ENCODE data around the gene RETSAT.
"Not testable (repeated sequence)": the region's sequence is repeated elsewhere in the genome, so short reads cannot be mapped to it uniquely, and the experiment has no call there.

Gene RETSAT

DNA sequence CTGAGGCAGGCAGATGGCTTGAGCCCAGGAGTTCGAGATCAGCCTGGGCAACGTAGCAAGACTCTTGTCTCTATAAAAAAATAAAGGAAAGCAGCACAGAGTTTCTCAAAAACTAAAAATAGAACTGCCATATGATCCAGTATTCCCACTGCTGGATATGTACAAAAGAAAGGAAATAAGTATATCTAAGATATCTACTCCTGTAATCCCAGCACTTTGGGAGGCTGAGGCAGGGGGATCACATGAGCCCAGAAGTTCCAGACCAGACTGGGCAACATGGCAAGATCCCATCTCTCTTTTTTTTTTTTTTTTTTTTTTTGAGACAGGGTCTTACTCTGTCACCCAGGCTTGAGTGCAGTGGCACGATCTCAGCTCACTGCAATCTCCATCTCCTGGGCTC lies 24.6 kb downstream of the RETSAT start:
- not testable (repeated sequence) for DNase-seq

DNA sequence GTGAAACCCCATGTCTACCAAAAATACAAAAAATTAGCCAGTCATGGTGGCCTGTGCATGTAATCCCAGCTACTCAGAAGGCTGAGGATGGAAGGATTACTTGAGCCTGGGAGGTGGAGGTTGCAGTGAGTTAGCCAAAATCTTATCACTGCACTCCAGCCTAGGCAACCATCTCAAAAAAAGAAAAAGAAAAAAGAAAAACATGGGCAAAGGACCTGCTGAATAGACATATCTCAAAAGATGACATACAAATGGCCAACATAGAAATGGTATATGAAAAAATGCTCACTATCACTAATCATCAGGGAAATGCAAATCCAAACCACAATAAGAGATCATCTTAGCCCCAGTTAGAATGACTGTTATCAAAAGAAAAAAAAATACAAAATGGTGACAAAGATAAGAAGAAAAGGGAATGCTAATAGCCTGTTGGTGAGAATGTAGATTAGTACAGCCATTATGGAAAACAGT lies 25.1 kb downstream of the RETSAT start:
- DNase-seq = no peak

DNA sequence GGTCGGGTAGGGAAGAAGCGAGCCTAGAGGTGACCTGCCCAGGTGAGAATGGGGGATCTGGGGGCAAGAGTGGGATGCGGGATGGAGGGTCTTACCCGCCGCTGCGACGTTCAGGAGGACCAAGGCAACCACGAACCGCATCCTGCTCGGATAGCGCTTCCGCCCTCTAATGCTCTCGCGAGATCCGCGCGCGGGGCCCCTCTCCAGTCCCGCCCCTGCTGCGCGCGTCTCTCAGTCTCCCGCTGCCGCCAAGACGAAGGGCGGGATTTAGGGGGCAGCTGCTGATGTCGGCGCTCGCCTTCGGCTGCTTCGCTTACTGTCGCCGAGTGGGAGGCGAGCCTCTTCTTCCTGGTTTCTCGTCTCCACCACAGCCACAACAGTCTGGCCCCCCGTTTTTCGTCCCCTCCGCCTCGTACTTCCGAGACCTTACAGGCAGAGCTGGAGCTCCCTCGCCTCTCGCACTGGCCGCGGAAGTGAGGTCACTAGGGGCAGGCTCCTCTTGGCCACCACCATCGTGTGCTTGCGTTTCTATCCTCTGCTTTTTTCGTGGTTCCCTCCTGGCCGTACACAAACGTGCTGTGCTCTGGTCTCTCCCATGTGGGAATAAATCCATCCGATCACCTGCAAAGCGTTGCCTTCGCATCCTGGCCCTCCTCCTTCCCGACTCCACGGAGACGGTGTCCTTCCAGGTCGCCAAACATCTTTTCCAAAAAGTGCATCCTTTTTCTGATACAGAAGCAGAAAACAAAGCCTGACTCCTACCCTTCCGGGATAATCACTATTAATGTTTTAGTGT lies 26.3 kb downstream of the RETSAT start, which contains the start of gene TGOLN2:
Gene TGOLN2, minus strand, starts transcription at position 168 of the 796 bp plus-strand sequence. Its CDS starts 27 bp downstream, at position 141.
- peak; percentile 93 for DNase-seq

DNA sequence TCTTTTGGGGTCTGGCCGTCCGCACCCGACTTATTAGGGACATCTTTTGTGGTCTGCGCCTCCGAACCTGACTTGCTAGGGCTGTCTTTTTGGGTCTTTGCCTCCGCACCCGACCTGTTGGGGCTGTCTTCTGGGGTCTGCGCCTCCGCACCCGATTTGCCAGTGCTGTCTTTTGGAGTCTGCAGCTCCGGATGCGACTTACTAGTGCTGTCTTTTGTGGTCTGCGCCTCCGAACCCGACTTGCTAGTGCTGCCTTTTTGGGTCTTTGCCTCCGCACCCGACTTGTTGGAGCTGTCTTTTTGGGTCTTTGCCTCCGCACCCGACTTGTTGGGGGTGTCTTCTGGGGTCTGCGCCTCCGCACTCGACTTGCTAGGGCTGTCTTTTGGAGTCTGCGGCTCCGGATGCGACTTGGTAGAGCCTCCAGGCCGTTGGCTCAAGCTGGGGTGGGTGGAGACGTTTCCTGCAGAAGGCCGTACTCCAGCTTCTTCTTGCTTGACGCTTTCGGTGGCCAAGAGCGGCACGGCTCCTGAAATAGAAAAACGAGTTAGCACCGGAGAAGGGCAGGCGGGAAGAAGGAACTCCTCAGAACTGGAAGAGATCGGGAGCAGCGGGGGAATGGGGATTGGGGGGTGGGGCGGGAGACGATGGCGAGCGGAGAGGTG lies 27.0 kb downstream of the RETSAT start:
- peak; percentile 61 for DNase-seq

DNA sequence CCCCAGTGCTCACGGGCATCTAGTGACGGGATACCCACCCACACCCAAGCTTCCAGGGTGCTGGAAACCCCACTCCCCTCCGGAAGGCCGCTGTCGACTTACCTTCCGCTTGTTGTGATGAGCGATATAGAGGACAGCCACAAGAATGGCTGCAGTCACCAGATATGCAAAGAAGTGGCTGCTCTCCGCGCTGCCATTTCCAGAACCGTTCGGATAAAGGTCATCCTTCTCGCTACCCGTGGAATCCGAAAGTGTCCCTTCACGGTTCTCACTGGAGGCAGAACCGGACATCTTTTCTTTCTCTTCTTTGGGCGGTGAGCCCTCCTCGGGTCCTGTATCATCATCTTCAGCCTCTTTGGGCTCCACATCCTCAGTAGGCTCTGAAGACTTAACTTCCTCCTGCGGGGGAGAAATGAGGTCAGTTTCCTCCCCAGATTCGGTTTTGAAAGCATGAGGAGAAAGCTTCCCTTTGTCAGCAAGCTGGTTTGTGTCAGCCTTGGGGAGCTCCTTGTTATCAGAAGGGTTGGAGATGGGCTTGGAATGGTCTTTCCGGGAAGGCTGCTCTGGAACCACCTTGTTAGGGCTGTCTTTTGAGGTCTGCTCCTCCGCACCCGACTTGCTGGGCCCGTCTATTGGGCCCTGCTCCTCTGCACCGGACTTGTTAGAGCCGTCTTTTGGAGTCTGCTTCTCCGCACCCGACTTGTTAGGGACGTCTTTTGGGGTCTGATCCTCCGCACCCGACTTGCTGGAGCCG lies 27.7 kb downstream of the RETSAT start:
- peak; percentile 62 for DNase-seq

DNA sequence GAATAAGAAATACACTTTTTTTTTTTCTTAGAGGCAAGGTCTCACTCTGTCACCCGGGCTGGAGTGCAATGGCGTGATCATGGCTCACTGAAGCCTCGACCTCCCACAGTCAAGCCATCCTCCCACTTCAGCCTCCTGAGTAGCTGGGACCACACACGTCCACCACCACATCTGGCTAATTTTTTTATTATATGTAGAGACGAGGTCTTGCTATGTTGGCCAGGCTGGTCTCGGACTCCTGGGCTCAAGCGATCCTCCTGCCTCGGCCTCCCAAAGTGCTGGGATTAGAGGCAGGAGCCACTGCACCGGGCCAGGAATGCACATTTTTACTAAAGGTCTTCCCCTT lies 28.9 kb downstream of the RETSAT start:
- no peak for DNase-seq

DNA sequence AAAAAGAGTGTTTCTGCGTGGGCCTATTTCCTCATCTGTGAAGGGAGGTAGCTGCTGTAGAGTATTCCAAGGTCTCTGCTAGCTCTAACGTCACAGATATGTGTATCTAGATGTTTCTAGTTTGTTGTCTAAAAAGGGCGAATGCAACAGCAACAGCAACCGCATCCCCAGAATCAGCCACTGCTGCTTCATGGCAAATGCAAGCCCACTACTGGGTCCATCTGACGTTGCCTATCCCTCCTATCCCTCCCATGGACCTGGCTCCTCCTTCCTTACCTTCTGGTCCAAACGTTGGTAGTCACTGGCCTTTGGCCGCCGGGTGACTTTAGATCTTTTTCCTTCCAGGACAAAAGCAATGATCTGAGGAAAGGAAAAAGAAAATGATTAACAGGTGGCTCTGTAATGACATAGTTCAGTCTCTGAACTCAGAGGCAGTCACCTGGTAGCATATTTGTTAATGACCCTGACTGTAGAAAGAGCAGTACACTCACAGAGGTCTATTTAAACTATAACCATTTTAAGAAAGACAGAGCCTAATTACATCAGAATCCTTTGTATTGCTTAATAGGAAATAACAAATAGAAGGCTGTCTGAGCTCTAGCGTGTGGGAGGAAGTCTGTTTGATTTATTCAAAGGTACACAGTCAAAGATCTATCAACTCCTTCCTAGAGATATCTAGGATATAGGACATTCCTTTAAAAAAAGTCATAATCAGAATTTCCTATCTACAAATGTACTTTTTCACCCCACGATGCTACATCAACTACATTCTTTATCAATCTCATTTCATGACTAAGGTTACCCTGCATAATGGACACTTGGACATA lies 29.5 kb downstream of the RETSAT start:
- DNase-seq = no peak

DNA sequence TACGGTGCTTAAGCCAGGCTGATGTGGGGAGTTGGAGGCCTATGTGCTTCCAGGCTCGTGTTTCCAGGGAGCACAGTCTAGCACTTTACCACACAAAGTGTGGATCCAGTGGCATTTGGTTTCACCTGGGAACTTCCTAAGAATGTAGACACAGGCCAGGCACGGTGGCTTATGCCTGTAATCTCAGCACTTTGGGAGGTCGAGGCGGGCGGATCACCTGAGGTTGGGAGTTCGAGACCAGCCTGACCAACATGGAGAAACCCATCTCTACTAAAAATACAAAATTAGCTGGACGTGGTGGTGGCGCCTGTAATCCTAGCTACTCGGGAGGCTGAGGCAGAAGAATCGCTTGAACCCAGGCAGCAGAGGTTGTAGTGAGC lies 30.4 kb downstream of the RETSAT start:
- not testable (repeated sequence) for DNase-seq

DNA sequence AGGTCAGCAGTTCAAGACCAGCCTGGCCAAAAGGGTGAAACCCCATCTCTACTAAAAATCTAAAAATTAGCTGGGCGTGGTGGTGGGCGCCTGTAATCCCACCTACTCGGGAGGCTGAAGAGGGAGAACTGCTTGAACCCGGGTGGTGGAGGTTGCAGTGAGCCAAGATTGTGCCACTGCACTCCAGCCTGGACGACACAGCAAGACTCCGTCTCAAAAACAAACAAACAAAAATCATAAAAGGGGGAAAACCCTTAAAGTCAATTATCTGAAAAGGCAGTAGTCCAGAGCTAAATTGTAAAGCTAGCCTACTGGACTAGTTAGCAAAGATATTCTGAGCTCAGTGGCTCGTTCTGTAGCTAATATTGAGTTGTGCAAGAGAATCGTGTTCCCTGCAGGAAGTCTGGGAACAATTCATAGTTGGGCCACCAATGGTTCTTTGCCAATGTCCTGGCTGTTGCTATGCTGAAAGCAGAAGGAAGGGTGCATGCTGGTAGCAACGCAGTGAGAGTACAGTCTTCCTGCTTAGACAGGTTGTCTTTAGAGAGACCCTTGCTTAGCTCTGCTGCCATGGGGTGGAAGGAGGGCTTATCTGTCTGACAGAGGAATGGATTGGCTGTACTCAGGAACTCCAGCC lies 30.9 kb downstream of the RETSAT start:
- no peak for DNase-seq

DNA sequence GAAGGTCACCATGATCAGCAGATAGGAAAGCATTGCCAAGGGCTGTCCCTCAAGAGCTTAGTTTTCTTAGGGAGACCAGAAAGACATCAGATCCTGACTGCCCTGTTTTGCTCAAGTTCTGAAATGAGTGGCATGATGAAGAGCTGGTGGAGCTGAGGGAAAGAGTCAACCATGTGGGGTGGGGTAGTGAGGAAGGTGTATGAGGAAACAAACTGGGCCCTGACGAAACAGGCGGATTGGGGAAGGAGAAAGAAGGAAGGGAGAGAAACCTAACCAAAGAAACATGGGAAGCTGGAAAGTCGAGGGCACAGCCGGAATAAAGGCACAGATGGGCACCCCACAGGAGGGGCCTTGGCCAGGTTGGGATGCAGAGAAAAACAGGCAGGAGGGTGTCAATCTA lies 34.5 kb downstream of the RETSAT start:
- DNase-seq = no peak

DNA sequence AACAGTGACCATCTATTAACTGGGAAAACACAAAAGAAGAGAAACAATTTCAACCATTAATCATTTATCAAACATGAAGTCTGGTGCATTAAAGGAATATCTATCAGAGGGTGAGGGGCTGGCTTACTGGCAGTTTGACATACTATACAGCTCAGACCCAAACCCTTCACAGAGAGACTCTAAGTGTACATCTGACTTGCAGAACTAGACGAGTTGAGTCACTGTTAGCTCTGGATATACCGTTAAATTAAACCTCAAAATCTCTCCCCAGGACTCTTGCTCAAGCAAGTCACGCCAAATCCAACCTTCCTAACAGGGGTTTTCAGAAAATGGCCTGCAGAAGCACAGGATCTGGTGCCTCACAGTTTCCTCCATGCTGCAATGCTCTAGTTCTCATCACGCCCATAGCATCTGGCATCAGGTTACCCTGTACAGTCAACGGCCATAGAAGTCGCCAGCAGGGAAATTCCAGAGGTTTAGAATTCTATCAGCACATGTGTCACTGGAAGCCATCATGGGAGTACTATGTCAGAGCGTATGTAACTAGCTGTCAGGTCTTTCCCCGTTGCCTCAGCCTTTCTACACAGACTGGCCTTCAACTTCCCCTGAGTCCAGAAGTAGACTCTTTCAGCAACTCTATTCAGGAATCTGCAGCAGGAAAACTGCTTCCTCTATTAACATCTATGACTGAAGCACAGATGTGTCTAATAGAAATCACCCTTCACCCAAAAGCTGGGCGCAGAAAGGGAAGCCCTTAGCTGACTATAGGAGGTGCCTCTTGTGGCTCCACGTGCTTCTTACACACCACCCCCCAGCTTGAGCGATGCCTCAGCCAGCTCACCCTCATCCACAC lies 35.9 kb downstream of the RETSAT start:
- no peak for DNase-seq

DNA sequence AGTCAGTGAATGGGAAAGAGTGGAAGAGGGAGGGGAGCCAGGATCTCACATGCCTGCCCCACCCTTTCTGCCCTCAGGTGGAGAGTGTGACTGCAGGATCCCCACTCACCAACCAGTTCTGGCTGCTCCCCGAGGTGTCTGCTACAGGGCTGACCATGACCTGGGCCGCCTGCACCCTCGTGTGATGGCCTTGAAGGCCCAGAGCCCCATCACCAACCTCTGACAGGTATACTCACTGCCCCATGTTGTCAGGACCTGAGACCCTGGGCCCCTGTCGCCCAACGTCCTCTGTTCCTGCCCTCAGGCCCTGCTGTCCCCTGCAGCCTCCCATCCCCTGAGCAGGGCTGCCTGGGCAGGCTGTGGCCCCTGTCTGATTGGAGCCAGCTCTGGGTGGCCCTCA lies 38.4 kb downstream of the RETSAT start:
- not testable (repeated sequence) for DNase-seq

DNA sequence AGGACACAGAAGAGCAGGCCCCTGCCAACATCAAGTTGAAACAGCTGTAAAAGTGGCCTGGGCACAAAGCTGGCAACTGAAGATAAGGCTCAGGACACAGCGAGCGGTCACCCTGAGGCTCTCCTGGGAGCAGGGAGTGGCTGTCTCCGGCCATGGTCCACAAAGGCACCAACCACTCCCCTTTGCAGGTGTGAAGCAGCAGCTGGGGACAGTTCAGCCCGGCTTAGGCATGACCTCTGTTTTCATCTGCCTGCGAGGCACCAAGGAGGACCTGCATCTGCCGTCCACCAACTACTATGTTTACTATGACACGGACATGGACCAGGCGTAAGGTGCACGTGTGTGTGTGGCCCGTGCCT lies 39.5 kb downstream of the RETSAT start:
- DNase-seq = no peak

DNA sequence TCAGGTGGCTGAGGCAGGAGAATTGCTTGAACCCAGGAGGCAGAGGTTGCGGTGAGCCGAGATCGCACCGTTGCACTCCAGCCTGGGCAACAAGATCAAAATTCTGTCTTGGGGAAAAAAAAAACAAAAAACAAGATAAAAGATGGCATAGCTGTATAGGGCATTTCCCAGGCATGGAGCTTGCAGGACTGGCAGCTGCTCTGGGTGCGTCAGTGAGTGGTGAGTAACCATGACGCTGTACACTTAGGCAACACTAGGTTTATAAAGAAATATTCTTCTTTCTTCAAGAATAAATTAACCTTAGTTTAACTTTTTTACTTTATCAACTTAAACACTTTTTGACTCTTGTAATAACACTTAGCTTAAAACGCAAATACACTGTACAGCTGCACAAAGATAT lies 41.9 kb downstream of the RETSAT start:
- no peak for DNase-seq

DNA sequence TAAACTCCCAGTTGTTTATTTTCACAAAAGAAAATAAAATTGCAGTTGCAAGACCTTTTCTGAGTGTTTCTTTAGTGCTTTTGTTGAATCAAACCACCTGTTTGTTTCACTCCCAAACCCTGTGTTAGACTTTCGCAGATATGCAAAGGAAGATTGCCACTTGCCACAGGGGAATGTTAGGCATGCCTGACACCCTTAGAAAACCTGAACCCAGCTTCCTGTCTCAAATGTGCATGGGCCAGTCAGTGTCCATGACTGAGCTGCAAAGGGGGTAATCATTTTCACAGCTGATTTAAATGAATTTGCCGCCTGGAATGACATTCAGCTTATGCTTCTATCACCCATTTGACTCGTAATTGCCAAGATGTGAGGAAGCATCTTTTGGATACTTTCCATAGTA lies 44.0 kb downstream of the RETSAT start:
- DNase-seq = no peak

DNA sequence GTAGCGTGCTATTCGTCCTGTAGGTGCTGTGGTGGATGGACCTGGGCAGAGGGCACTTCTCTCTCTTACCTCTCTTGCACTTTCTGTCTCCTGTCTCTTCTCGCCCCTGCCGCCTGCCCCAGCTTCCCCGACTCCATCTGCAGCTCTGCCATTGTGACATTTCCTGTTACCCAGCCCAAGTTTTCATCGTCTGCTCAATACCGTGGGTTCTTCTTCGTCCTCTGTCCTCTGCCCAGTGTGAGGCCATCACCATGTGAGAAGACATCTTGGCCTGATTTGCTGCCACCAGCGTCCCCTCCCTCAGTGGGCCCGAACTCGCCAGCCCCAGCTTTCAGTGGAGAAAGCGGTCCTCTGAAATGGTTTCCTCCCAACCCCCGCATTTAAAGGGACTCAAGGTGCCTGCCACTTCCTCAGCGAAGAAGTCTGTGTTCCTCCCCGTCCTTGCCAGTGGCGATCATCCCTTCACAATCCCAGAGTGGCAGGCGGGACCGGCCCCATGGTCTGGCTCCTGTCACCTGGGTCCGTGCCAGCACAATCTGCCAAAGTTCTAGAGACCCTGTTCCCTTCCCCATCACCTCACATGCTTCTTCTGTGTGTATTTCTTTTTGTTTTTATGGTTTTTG lies 44.5 kb downstream of the RETSAT start:
- DNase-seq = peak; percentile 23

DNA sequence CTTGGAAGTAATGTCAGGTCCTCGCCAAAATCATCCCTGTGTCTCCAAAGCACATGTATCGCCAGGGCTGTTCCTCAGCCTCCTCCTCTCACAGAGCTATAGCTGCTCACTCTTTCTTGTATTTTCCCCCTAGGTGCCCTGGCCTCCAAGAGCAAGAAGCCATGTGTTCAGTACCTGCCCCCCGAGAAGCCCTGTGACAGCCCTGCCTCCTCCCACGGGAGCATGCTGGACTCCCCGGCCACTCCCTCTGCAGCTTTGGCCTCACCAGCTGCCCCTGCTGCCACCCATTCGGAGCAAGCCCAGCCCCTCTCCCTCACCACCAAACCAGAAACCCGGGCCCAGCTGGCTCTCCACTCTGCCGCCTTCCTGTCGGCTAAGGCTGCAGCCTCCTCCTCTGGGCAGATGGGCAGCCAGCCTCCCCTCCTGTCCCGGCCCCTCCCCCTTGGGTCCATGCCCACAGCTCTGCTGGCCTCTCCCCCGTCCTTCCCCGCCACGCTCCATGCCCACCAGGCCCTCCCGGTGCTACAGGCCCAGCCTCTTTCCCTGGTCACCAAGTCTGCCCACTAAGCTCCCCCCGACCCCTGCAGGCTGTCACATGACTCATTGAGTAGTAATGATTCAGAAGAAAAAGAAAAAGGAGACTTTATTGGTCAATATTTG lies 45.3 kb downstream of the RETSAT start:
- DNase-seq = no peak

DNA sequence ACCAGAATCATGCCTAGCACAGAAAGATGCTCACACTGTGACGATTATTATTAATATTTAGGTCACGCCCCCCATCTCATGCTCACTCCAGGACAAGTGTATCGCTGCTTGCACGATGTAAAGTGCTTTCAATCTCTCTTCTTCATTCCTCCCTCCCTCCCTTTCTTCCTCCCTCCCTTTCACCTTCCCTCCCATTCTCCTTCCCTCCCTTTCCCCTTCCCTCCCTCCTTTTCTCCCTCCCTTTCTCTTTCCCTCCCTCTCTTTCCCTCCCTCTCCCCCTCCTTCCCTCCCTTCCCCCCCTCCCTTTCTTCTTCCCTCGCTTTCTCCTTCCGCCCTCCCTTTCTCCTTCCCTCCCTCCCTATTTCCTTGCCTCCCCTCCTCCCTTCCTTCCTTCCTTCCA lies 46.1 kb downstream of the RETSAT start:
- no peak for DNase-seq

DNA sequence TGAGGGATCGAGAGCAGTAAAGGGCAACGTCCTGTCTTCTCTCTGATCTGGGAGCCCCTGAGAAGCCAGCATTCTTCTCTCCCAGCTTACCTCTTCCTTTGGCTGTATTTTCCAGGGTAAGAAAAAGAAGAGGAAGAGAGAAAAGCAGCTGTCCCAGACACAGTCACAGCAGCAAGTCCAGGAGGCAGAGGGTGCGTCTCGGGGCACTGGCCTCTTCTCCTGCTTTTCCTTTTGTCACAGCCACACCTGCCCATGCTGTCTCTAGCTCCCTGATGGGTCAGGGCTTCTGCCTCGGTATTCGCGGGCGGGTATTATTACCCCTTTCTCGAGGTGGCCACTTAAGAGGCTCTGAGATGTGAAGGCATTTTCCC lies 46.8 kb downstream of the RETSAT start:
- no peak for DNase-seq

DNA sequence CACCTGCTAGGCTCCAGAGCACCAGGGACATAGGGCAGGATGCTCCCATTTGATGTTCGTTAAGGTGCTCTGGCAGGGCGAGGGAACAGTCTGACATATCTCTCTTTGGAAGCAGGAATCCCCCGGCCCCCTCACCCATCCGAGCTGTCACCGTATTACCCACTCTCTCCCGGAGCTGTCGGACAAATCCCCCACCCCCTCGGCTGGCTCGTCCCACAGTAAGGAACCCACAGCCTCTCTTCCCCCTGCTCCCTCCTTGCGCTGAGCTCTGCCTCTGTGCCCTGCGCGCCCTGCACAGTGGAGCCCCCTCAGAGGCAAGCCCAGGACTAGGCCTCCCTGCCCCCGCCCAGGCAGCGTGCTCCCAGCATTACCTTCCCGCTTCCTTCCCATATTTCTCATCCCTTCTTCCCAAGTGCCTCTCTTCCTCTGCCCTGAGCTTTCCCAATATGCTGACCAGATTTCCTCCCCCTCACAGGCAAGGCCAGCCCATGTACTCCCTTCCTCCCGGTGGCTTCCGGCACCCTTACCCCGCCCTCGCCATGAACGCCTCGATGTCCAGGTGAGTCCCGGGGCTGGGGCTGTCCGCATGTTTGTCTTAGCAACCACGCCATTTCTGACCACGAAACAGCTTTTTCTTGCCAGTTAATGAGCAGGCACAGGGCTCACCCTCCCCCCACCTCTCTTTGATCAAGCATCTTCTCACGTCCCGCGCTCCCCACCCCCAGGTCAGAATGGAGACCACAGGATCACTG lies 50.4 kb downstream of the RETSAT start:
- DNase-seq = no peak
